Posterior cingulate gyrus (tissue), 11 donors: ENCODE measurements around the gene PELI1.
"Not testable (repeated sequence)": the region's sequence is repeated elsewhere in the genome, so short reads cannot be mapped to it uniquely, and the experiment has no call there.

Experiments
- DNase-seq, 10 donors: peaks; one replicate each; pipeline versions ENCODE4 v3.0.0 to v3.0.0-alpha.2; 2020 to 2021; ENCODE audit warnings: mixed read lengths in 3 of 10
- intact Hi-C: fragments of 100-400 bp; cut with DNase I; formaldehyde crosslinking; loops from one replicate; pipeline ENCODE4 v1.15.1; 2023

Gene PELI1

GRCh38 chr2:64124571-64124970 is 19.6 kb downstream of the PELI1 start:
- DNase-seq = no peak
- intact Hi-C loops = no loop called here

- intact Hi-C loops = no loop called here
These were observed 20.1 kb downstream of the PELI1 start for GRCh38 chr2:64124168-64124567.

GRCh38 chr2:64123740-64124139 is 20.5 kb downstream of the PELI1 start:
- intact Hi-C loops = no loop called here
- DNase-seq = no peak

More at GRCh38 chr2:64124168-64124567, 20.1 kb downstream of the PELI1 start:
- DNase-seq = no peak

DNA sequence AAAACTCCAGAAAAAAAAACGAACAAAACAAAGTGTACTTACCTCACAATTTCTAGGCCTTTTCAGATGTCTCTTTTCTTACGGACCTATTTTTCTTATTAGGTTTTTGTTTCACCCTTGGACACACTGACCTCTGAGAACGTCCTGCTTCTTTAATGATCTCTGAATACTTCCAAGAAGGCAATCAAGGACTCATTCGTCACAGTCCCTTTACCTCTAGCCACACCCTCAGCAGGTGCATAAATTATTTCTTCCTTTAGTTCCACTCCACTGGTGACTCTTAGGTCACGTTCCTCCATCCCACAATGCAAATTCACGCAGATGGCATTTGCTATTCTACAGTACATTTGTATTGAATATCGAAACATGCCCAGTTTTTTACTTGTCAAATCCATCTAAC is 21.9 kb downstream of the PELI1 start:
- intact Hi-C loops = no loop called here
- DNase-seq = no peak

GRCh38 chr2:64120928-64121327 is 23.3 kb downstream of the PELI1 start:
- DNase-seq = no peak
- intact Hi-C loops = no loop called here

DNA sequence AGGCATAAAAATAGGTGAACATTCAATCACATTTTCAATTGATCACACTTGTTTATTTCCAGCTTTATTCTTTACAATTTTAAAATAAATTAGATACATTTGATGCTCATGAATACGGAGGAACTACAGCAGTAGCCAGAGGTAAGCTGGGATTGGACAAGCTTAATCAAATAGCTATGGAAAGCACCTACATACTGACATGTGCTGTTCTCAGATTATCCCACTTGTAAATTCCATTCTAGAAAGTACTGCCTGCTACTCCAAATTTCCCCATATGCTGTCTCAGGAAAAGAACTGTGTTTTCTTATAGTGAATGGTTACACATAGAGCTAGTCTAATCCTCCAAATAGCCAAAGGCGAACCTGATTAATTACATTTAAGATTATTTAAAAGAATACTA is 24.2 kb downstream of the PELI1 start:
- DNase-seq = no peak
- intact Hi-C loops = no loop called here

DNA sequence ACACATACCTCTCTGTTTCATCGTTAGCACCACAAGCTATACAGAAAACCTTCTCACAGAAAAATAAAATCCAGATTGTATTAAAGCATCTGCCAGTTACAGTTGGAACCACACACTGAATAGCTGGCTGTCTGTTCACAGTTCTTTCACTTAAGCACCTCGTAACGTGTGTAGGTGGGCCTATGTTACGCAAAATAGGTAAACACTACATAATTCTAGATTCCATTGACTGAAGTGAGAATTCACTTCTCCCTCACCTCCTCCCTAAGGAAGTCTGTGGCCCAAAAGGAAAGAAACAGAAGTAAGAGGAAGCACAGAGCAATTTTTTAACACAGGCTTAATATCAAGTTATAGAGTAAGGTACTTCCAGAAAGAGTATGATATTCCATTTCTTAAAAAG is 24.9 kb downstream of the PELI1 start:
- no peak for DNase-seq
- intact Hi-C loops = no loop called here

DNA sequence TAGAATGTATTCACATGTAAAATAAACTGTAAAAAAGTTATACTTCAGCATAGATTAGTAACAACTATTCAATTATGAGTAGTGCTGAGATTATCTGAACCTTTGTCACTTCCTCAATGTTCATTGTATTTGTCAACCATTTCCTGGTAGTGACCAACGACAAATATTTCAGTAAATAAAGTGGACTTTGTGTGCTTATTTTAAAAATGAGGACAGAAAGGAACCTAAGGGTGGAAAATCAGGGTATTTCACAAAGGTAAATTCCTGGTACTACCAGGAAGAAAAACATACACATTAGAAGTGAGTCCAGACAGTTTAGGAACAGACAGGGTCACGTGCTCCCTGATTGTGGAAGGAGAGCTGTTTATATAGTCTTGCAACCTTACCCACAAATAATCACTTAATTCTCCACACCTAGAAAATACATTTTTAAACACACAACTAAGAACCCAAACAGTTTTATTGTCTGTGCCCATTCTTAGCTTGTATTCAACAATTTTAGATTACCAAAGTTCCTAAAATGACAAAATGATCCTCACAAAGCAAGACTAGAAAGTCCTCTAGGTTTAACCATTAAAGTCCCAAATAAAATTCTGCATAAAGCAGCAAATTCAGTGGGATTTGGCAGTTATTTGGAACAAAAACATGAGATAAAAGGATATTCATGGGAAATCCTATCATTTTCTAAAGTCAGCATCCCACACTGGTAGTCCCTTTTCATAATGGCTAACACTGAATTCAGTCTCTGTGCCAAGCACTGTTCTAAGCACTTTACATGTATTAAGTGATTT is 28.2 kb downstream of the PELI1 start:
- DNase-seq = no peak
- intact Hi-C loops = no loop called here

DNA sequence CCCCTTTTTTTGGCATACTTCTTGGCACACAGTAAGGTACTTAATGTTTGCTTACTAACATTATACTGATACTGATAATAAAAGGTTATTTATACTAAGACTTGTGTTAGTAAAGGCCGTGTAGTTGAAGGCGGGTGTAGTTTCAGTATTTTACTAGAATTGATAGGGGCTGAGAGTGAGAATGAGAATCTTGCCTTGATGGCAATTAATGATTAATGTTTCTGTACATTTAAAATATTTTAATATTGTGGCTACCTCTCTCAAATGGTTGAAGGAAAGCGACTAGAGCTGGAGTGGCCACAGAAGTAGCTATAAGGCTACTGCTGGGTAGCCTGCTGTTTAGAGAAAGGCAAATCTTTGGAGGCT is 29.3 kb downstream of the PELI1 start:
- no peak for DNase-seq
- intact Hi-C loops = no loop called here

GRCh38 chr2:64114063-64114911 is 29.9 kb downstream of the PELI1 start:
- no peak for DNase-seq
- intact Hi-C loops = no loop called here

- intact Hi-C loops = no loop called here
- no peak for DNase-seq
These were observed 32.2 kb downstream of the PELI1 start for GRCh38 chr2:64112016-64112415.

DNA sequence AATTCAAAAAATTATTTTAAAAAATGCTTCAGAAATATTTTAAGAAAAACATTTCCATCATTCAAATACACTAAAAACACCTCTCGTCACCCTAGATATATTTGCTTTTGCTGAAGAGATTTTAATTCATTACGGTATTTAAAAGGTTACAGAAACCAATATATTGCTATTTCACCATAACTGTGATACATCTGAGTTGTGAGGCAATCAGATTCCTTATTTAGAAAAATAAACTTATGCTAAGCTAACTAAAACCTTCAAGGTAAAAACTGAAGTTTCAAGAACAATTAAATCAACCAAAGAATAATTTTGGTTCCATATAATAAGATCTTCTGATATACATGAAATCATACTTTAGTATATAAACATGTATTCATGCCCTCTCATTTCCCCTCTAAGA is 32.8 kb downstream of the PELI1 start:
- intact Hi-C loops = no loop called here

GRCh38 chr2:64108666-64109241 is 35.5 kb downstream of the PELI1 start:
- intact Hi-C loops = no loop called here
- no peak for DNase-seq

More for the DNA sequence above, 32.8 kb downstream of the PELI1 start:
- DNase-seq = no peak

DNA sequence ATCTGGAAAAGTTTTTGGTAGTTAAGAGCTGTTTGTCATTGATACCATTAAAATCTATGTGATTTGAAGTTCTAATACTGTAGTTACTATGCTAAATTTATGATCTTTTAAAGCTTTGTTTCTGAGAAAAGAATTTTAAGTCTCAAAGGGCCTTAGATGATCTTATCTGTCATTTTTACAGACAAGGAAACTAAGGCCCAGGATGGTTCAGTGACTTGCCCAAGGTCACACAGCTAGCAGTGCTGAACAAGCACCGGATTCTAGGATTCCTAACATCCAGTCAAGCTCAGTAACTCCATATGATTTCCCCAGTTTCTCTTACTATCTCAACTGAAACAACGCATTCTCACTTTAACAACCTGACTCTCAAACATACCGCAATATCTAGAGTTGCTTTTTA is 37.7 kb downstream of the PELI1 start:
- DNase-seq = no peak
- intact Hi-C loops = no loop called here

DNA sequence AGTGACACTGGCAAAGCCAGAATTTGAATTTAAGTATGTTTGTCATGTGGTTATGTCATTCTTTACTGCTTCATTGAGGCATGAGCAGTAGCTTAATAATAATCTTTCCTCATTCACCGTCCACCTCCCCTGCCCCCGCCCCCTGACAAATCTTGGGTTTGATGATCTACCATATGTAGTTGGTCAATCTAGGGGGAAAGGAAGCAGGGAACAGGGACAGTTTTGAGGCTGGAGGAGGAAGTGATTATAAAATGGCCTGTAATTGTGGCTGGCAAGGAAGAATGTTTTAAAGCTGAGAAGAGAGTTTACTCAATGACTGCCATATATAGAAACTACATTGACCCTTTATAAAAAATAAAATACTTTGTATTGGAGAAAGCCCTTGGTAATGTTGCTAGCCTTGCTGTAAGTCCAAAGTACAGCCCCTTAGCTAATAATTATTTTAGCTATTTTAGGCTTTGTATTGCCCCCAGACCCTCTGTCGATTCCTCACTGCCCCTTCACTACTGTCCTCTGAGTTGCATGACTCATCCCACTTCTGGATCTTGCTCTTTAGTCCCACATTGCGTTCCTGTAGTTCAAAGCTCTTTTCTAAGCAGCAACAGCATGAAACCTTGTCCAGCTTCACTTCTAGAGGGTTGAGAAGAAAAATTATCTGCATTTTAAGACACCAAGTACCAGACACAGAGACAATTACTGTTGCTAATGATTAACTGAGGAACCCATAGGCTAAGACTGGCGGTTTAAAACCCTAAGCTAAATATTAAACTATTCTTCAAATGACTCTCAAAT is 38.4 kb downstream of the PELI1 start:
- intact Hi-C loops = no loop called here
- no peak for DNase-seq

DNA sequence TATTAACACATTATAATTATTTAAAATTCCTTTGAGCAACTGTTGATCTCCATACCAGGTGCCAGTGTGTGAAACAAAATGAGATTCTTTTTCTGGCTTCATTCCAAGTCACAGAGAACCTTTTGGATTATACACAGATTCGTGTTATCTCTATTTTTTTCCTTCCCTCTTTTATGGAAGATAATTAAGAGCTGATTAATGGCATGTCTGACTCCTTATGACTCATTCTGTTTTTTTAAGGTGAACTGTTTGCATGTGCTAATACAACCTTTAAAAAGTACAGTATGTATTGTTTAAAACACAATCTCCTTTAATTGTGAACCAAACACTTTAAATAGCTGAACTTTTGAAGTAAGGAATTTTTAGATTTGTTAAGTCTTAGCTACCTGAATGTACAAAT is 39.3 kb downstream of the PELI1 start:
- no peak for DNase-seq

DNA sequence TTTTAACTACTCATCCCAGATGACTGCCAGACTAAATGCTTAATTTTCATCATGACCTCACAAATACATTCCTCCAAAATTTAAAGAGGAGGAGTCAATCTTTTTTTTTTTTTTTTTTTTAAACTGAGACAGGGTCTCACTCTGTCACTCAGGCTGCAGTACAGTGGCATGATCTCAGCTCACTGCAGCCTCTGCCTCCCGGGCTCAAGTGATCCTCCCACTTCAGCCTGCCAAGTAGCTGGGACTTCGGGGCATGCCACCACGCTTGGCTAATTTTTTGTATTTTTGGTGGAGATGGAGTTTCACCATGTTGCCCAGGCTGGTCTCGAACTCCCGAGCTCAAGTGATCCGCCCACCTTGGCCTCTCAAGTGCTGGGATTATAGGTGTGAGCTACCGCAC is 41.5 kb downstream of the PELI1 start:
- intact Hi-C loops = not testable (repeated sequence)
- peak in 1 of 10 donors; percentile 11 for DNase-seq

More for the DNA sequence above, 39.3 kb downstream of the PELI1 start:
- intact Hi-C loops = no loop called here

DNA sequence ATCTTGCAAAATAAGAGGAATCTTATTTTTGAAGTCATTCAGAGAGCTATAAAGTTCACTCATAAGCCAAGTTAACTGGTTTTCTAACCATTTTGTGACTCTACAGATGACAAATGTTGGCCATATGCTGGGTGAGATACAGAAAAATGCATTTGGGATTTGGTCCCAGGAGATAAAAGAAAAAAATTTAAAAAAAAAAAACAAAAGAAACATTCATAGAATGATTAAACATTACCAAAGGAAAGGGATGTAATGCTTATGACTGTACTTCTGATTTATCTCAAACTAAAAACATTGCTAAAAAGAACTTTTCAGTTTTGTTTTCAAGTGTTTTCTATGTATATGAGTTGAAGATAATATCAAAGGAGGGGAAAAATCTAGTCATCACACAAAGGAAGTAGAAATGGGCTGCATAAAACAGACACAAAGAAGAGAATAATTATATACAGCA is 43.1 kb downstream of the PELI1 start:
- intact Hi-C loops = no loop called here
- no peak for DNase-seq

DNA sequence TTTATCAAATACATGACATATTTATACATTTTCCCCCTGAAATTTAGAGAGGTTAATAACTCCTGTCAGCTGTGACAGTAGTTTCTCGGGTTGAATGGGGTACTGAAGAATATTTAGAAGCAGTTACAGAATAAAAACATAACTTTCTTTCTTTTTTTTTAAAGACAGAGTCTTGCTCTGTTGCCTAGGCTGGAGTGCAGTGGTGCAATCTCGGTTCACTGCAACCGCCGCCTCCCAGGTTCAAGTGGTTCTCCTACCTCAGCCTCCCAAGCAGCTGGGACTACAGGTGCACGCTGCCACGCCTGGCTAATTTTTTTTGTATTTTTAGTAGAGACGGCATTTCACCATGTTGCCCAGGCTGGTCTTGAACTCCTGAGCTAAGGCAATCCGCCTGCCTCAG is 43.6 kb downstream of the PELI1 start:
- DNase-seq, intact Hi-C loops: not testable (repeated sequence)

- DNase-seq = no peak
- intact Hi-C loops = no loop called here
These were observed 49.4 kb downstream of the PELI1 start for GRCh38 chr2:64094663-64095382.
